ENCODE measurements around the gene RAD51B.

Gene RAD51B

GRCh38 chr14:68539241-68539737 lies 719.7 kb downstream of the RAD51B start:
- FAIRE-seq (no peak), DNase-seq (ENCODE audit: low spot score) (no peak)

GRCh38 chr14:68539789-68540188 lies 720.2 kb downstream of the RAD51B start:
- no peak for FAIRE-seq

GRCh38 chr14:68541178-68541896 lies 721.8 kb downstream of the RAD51B start:
- FAIRE-seq (no peak), DNase-seq (ENCODE audit: low spot score) (no peak)

More at GRCh38 chr14:68539789-68540188, 720.2 kb downstream of the RAD51B start:
- DNase-seq (ENCODE audit: low spot score): no peak

GRCh38 chr14:68542346-68542745 lies 722.8 kb downstream of the RAD51B start:
- FAIRE-seq (no peak), DNase-seq (ENCODE audit: low spot score) (no peak)

- DNase-seq (ENCODE audit: low spot score) (no peak), FAIRE-seq (no peak)
Observed at GRCh38 chr14:68543516-68543915, 723.9 kb downstream of the RAD51B start.

- DNase-seq (ENCODE audit: low spot score): peak; percentile 37
- FAIRE-seq: no peak
Observed at GRCh38 chr14:68544081-68544892, 724.7 kb downstream of the RAD51B start.

- DNase-seq (ENCODE audit: low spot score) (peak; percentile 60), FAIRE-seq (no peak)
Observed at GRCh38 chr14:68546839-68547238, 727.3 kb downstream of the RAD51B start.

GRCh38 chr14:68547305-68548193 lies 728.0 kb downstream of the RAD51B start:
- peak; percentile 67 for FAIRE-seq
- peak; percentile 86 for DNase-seq (ENCODE audit: low spot score)

GRCh38 chr14:68548194-68549076 lies 728.9 kb downstream of the RAD51B start:
- FAIRE-seq (no peak), DNase-seq (ENCODE audit: low spot score) (peak; percentile 67)

GRCh38 chr14:68550338-68550715 lies 730.7 kb downstream of the RAD51B start:
- DNase-seq (ENCODE audit: low spot score) (peak; percentile 52), FAIRE-seq (peak; percentile 51)

- no peak for DNase-seq (ENCODE audit: low spot score)
- no peak for FAIRE-seq
Observed at GRCh38 chr14:68551045-68551683, 731.6 kb downstream of the RAD51B start.

- no peak for DNase-seq (ENCODE audit: low spot score)
- no peak for FAIRE-seq
Observed at GRCh38 chr14:68552075-68552474, 732.5 kb downstream of the RAD51B start.

- peak; percentile 48 for DNase-seq (ENCODE audit: low spot score)
- FAIRE-seq: peak; percentile 66
Observed at GRCh38 chr14:68552602-68553001, 733.0 kb downstream of the RAD51B start.

GRCh38 chr14:68553311-68553710 lies 733.7 kb downstream of the RAD51B start:
- no peak for FAIRE-seq

GRCh38 chr14:68554231-68554630 lies 734.7 kb downstream of the RAD51B start:
- no peak for FAIRE-seq

More at GRCh38 chr14:68553311-68553710, 733.7 kb downstream of the RAD51B start:
- DNase-seq (ENCODE audit: low spot score): no peak

GRCh38 chr14:68556253-68556652 lies 736.7 kb downstream of the RAD51B start:
- FAIRE-seq (no peak), DNase-seq (ENCODE audit: low spot score) (no peak)

More at GRCh38 chr14:68554231-68554630, 734.7 kb downstream of the RAD51B start:
- DNase-seq (ENCODE audit: low spot score): no peak

- no peak for DNase-seq (ENCODE audit: low spot score)
Observed at GRCh38 chr14:68557648-68558047, 738.1 kb downstream of the RAD51B start.

GRCh38 chr14:68558096-68558495 lies 738.5 kb downstream of the RAD51B start:
- FAIRE-seq: no peak
- no peak for DNase-seq (ENCODE audit: low spot score)

More at GRCh38 chr14:68557648-68558047, 738.1 kb downstream of the RAD51B start:
- no peak for FAIRE-seq

- FAIRE-seq (no peak), DNase-seq (ENCODE audit: low spot score) (no peak)
Observed at GRCh38 chr14:68559949-68560348, 740.4 kb downstream of the RAD51B start.

GRCh38 chr14:68561531-68562007 lies 742.0 kb downstream of the RAD51B start:
- DNase-seq (ENCODE audit: low spot score) (no peak), FAIRE-seq (no peak)

Data from RCC 7860 (cell line).